Measurements from ENCODE around the gene PITPNM3. TPM values are rescaled to one million over a fixed set of nuclear protein-coding genes. Genes with fewer than 3 reads are reported as not detected.
A peak's percentile ranks its signal among the peaks of the same experiment; 100 is the strongest.

PITPNM3 gene
- 0.69 and 1.1 TPM in 2 replicates for total RNA-seq

- POLR2A ChIA-PET = no interaction called here
- intact Hi-C loops (cut with micrococcal nuclease) = no loop called here
- H3K4me3 Mint-ChIP-seq = peak within 1 kb of the TSS; percentile 77
- no peak within 1 kb of the TSS for H3K27ac Mint-ChIP-seq
- no peak for DNase-seq
- no peak for TF ChIP-seq CTCF (IDR thresholded peaks at IDR 0.05)
- no peaks in the 10 kb centered on the region for H3K9me3 Mint-ChIP-seq
- CTCF ChIA-PET = no interaction called here
- H3K27me3 Mint-ChIP-seq = peaks cover 52% of the 10 kb centered on the region
- no peak for ATAC-seq (ENCODE audit: low read depth)
- H3K4me1 Mint-ChIP-seq = peaks cover 16% of the 10 kb centered on the region
- H3K36me3 Mint-ChIP-seq (ENCODE audit: low read depth) = no peaks in the 10 kb centered on the region
Observed at GRCh38 chr17:6556121-6557039, at the start of gene PITPNM3. Gene PITPNM3 (minus strand): TSS chr17:6556555. CDS start chr17:6556406, 149 bp downstream.

GRCh38 chr17:6605142-6605541, 48.8 kb upstream of the PITPNM3 start:
- H3K4me1 Mint-ChIP-seq = peaks cover under 1% of the 10 kb centered on the region
- ATAC-seq (ENCODE audit: low read depth) (no peak), DNase-seq (no peak)
- TF ChIP-seq CTCF (IDR thresholded peaks at IDR 0.05) = no peak
- no peak overlapping the region for H3K27ac Mint-ChIP-seq
- H3K36me3 Mint-ChIP-seq (ENCODE audit: low read depth) = peaks cover 79% of the 10 kb centered on the region
- intact Hi-C loops (cut with micrococcal nuclease) = no loop called here
- CTCF ChIA-PET = no interaction called here
- no peaks in the 10 kb centered on the region for H3K27me3 Mint-ChIP-seq
- no peaks in the 10 kb centered on the region for H3K9me3 Mint-ChIP-seq
- POLR2A ChIA-PET = no interaction called here
- no peak overlapping the region for H3K4me3 Mint-ChIP-seq

DNA sequence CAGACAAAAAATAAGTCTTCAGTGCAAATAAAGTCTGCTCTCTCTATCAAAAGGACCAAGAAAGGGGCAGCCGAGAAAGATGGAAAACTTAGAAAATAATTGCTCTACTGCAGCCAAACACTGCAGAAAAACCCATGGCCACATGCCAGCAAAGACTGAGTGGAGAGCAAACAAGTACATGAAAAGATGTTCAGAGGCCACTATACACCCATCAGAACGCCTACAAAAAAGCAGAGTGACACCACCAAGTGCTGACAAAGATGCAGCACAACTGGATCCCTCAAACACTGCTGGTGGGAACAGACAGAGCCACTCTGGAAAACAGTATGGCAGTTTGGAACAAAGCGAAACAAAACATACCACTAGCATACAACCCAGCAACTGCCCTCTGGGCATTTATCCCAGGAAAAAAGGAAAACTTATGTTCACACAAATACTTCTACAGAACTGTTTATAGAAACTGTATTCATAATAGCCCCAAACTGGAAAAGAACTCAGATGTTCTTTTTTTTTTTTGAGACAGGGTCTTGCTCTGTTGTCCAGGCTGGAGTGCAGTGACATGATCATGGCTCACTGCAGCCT, 47.5 kb upstream of the PITPNM3 start:
- no peak for TF ChIP-seq CTCF (IDR thresholded peaks at IDR 0.05)
- no peak overlapping the region for H3K27ac Mint-ChIP-seq
- intact Hi-C loops (cut with micrococcal nuclease) = no loop called here
- ChIA-PET CTCF (no interaction called here), POLR2A (no interaction called here)
- no peak overlapping the region for H3K4me3 Mint-ChIP-seq
- no peaks in the 10 kb centered on the region for H3K27me3 Mint-ChIP-seq
- ATAC-seq (ENCODE audit: low read depth) (no peak), DNase-seq (no peak)
- H3K4me1 Mint-ChIP-seq = peaks cover 12% of the 10 kb centered on the region
- H3K9me3 Mint-ChIP-seq = no peaks in the 10 kb centered on the region
- peaks cover 75% of the 10 kb centered on the region for H3K36me3 Mint-ChIP-seq (ENCODE audit: low read depth)

DNA sequence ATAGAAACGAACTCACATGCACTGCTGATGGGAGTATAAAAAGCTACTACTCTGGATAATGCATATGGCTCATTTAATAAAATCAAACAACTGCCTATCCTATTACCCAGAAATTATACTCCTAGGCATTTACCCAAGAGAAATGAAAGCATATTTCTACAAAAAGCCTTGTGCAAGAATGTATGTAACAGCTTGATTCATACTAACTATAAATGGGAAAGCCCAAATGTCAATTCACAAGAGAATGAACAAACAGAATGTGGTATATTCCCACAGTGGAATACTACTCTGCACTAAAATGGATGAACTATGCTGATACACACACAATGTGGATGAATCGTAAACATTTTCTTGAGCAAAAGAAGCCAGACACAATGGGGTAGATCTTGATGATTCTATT, 45.8 kb upstream of the PITPNM3 start:
- no peak overlapping the region for H3K4me3 Mint-ChIP-seq
- no peak for DNase-seq
- H3K4me1 Mint-ChIP-seq = peaks cover 12% of the 10 kb centered on the region
- H3K9me3 Mint-ChIP-seq = no peaks in the 10 kb centered on the region
- peaks cover 73% of the 10 kb centered on the region for H3K36me3 Mint-ChIP-seq (ENCODE audit: low read depth)
- no peak overlapping the region for H3K27ac Mint-ChIP-seq
- intact Hi-C loops (cut with micrococcal nuclease) = no loop called here
- POLR2A ChIA-PET = no interaction called here
- CTCF ChIA-PET = no interaction called here
- TF ChIP-seq CTCF (IDR thresholded peaks at IDR 0.05) = no peak
- no peak for ATAC-seq (ENCODE audit: low read depth)
- no peaks in the 10 kb centered on the region for H3K27me3 Mint-ChIP-seq

DNA sequence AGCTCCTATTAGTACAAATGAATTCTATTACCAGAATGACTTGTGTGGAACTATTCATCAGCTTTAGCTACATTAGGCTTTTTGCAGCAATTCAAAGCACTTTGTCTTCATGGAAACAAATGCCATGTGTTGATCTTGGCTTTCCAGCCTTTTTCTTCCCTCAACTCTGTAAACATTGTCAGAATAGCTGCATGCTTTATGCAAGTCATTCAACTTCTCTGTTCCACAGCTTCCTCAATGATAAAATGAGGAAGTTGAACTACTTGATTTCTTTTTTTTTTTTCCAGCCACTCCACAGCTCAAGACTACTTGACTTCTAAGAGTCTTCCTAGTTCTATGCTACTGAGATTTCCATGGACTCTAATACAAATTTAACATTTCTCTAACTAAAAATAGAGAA, 43.0 kb upstream of the PITPNM3 start:
- CTCF ChIA-PET = interaction anchor here (0.9 to 1.1 kb wide), 3 partner anchors 8 to 404 kb away, joined by 3 to 6 read pairs (median 3); no protein-coding TSS in a partner anchor
- Mint-ChIP-seq H3K27me3 (no peaks in the 10 kb centered on the region), H3K4me3 (no peak overlapping the region), H3K27ac (peak overlapping the region; percentile 55), H3K9me3 (no peaks in the 10 kb centered on the region), H3K4me1 (peaks cover 12% of the 10 kb centered on the region), H3K36me3 (ENCODE audit: low read depth) (peaks cover 73% of the 10 kb centered on the region)
- POLR2A ChIA-PET = interaction anchor here (1.2 kb wide), 1 partner anchor 40 kb away, joined by 3 read pairs; a partner anchor contains a TSS
- TF ChIP-seq CTCF (IDR thresholded peaks at IDR 0.05) = no peak
- DNase-seq = no peak
- intact Hi-C loops (cut with micrococcal nuclease) = no loop called here
- peak; percentile 64 for ATAC-seq (ENCODE audit: low read depth)
